Urinary bladder (tissue), 4 donors: Measurements from ENCODE around the gene TMEM126A. TPM values are rescaled to one million over a fixed set of nuclear protein-coding genes. Genes with fewer than 3 reads are reported as not detected.
"Not testable (repeated sequence)": the region's sequence is repeated elsewhere in the genome, so short reads cannot be mapped to it uniquely, and the experiment has no call there.

Experiments used
- DNase-seq: peaks from one replicate; pipeline ENCODE4 v3.0.0-alpha.2; 2015; ENCODE audit errors: extremely low spot score
- H3K27ac ChIP-seq: one replicate; pipeline ENCODE4 v1.5.1; 2013; ENCODE audit warnings: low read depth, mild to moderate bottlenecking, moderate library complexity
- H3K36me3 ChIP-seq: one replicate; pipeline ENCODE4 v1.6.1; 2013; ENCODE audit warnings: mild to moderate bottlenecking, moderate library complexity; ENCODE audit not compliant: insufficient read depth
- H3K4me1 ChIP-seq: one replicate; pipeline ENCODE4 v1.6.1; 2013; ENCODE audit warnings: mild to moderate bottlenecking, moderate library complexity; ENCODE audit not compliant: insufficient read depth
- H3K4me3 ChIP-seq: one replicate; pipeline ENCODE4 v1.5.1; 2013; ENCODE audit warnings: low read depth, low read length
- WGBS: extraction: QIAGEN DNeasy Blood & Tissue Kit; methylation state at CpG from one replicate; pipeline ENCODE4 v1.1.7; 2013; 5-methylcytosine and 5-hydroxymethylcytosine counted together
- polyA plus RNA-seq: library from polyadenylated mRNA; stranded (reverse); fragments of 200-250 nt; gene quantifications from one replicate; pipeline ENCODE4 v1.2.3, GENCODE V29; 2013
- total RNA-seq: library from RNA; depleted of rRNA; stranded (reverse); fragments of >200 nt; gene quantifications from one replicate; pipeline ENCODE4 v1.2.3, GENCODE V29; 2014
- donor health status: healthy with polysubstance abuse.
- donor health status: healthy.

The TMEM126A gene
- total RNA-seq: 29.3 TPM
- 37.0 TPM for polyA plus RNA-seq

- no peaks in the 10 kb centered on the region for H3K4me1 ChIP-seq
- WGBS: under 1% methylated on average over 33 of the region's 33 CpGs
- H3K4me3 ChIP-seq: peak within 1 kb of the TSS; percentile 59
- peak; percentile 66 for DNase-seq
- H3K27ac ChIP-seq: peak within 1 kb of the TSS; percentile 80
- no peaks in the 10 kb centered on the region for H3K36me3 ChIP-seq
These were observed at the start of gene TMEM126A for GRCh38 chr11:85647604-85648299. Gene TMEM126A (plus strand): TSS chr11:85647967. CDS start chr11:85650256, 2,289 bp downstream.

GRCh38 chr11:85599083-85599482 is 48.7 kb upstream of the TMEM126A start:
- 68% methylated on average over 5 of the region's 5 CpGs for WGBS
- H3K4me1 ChIP-seq: peaks cover 2% of the 10 kb centered on the region
- H3K36me3 ChIP-seq: no peaks in the 10 kb centered on the region
- no peak overlapping the region for H3K4me3 ChIP-seq
- DNase-seq: no peak
- H3K27ac ChIP-seq: no peak overlapping the region

GRCh38 chr11:85602526-85603213 is 45.1 kb upstream of the TMEM126A start:
- DNase-seq: no peak
- 98% methylated on average over 2 of the region's 2 CpGs for WGBS
- Histone ChIP-seq H3K27ac (no peak overlapping the region), H3K36me3 (no peaks in the 10 kb centered on the region), H3K4me3 (no peak overlapping the region), H3K4me1 (peaks cover 2% of the 10 kb centered on the region)

- DNase-seq: no peak
- Histone ChIP-seq H3K4me1 (peaks cover 2% of the 10 kb centered on the region), H3K4me3 (no peak overlapping the region), H3K36me3 (no peaks in the 10 kb centered on the region), H3K27ac (no peak overlapping the region)
- WGBS: 89% methylated on average over 4 of the region's 4 CpGs
These were observed 44.5 kb upstream of the TMEM126A start for GRCh38 chr11:85603220-85603619.

GRCh38 chr11:85606237-85606636 is 41.5 kb upstream of the TMEM126A start:
- not testable (repeated sequence) for H3K36me3 ChIP-seq, H3K4me3 ChIP-seq, H3K27ac ChIP-seq, DNase-seq, H3K4me1 ChIP-seq
- WGBS: 96% methylated on average over 3 of the region's 3 CpGs

GRCh38 chr11:85608621-85609020 is 39.1 kb upstream of the TMEM126A start:
- not testable (repeated sequence) for H3K27ac ChIP-seq, H3K36me3 ChIP-seq, H3K4me3 ChIP-seq, H3K4me1 ChIP-seq, DNase-seq

GRCh38 chr11:85609286-85609685 is 38.5 kb upstream of the TMEM126A start:
- H3K4me3 ChIP-seq, H3K36me3 ChIP-seq, H3K4me1 ChIP-seq, DNase-seq, H3K27ac ChIP-seq: not testable (repeated sequence)
- 74% methylated on average over 2 of the region's 2 CpGs for WGBS

GRCh38 chr11:85611643-85612042 is 36.1 kb upstream of the TMEM126A start:
- DNase-seq, H3K4me1 ChIP-seq, H3K27ac ChIP-seq, H3K4me3 ChIP-seq, H3K36me3 ChIP-seq: not testable (repeated sequence)
- WGBS: 89% methylated on average over 2 of the region's 2 CpGs

- Histone ChIP-seq H3K4me3 (no peak overlapping the region), H3K27ac (no peak overlapping the region), H3K36me3 (no peaks in the 10 kb centered on the region), H3K4me1 (no peaks in the 10 kb centered on the region)
- 81% methylated on average over 6 of the region's 6 CpGs for WGBS
- no peak for DNase-seq
These were observed 28.3 kb upstream of the TMEM126A start for GRCh38 chr11:85619499-85619898.

- 87% methylated on average over 3 of the region's 3 CpGs for WGBS
These were observed 27.5 kb upstream of the TMEM126A start for GRCh38 chr11:85620256-85620655.

GRCh38 chr11:85626496-85626895 is 21.3 kb upstream of the TMEM126A start:
- Histone ChIP-seq H3K4me1 (no peaks in the 10 kb centered on the region), H3K36me3 (no peaks in the 10 kb centered on the region), H3K4me3 (no peak overlapping the region), H3K27ac (no peak overlapping the region)
- 25% methylated on average over 2 of the region's 2 CpGs for WGBS
- no peak for DNase-seq

More at GRCh38 chr11:85620256-85620655, 27.5 kb upstream of the TMEM126A start:
- DNase-seq: no peak
- Histone ChIP-seq H3K27ac (no peak overlapping the region), H3K36me3 (no peaks in the 10 kb centered on the region), H3K4me3 (no peak overlapping the region), H3K4me1 (no peaks in the 10 kb centered on the region)

GRCh38 chr11:85627332-85627997 is 20.3 kb upstream of the TMEM126A start, which contains the start of gene DLG2:
Gene DLG2 (minus strand): TSS chr11:85627344.
- Histone ChIP-seq H3K27ac (peak within 1 kb of the TSS; percentile 94), H3K4me1 (no peaks in the 10 kb centered on the region), H3K36me3 (no peaks in the 10 kb centered on the region), H3K4me3 (peak within 1 kb of the TSS; percentile 74)
- WGBS: 1% methylated on average over 23 of the region's 23 CpGs
- DNase-seq: no peak

GRCh38 chr11:85627998-85628770 is 19.6 kb upstream of the TMEM126A start, which contains the start of gene TMEM126B:
Gene TMEM126B (plus strand): TSS chr11:85628593. CDS start chr11:85628608, 15 bp downstream.
- no peaks in the 10 kb centered on the region for H3K4me1 ChIP-seq
- under 1% methylated on average over 41 of the region's 41 CpGs for WGBS
- peak within 1 kb of the TSS; percentile 74 for H3K4me3 ChIP-seq
- peak; percentile 95 for DNase-seq
- H3K36me3 ChIP-seq: no peaks in the 10 kb centered on the region
- peak within 1 kb of the TSS; percentile 94 for H3K27ac ChIP-seq
